ENCODE measurements around the gene STRIP1. TPM values are rescaled to one million over a fixed set of nuclear protein-coding genes. Genes with fewer than 3 reads are reported as not detected.
A peak's percentile ranks its signal among the peaks of the same experiment; 100 is the strongest.
"Not testable (repeated sequence)": the region's sequence is repeated elsewhere in the genome, so short reads cannot be mapped to it uniquely, and the experiment has no call there.

STRIP1 gene
- total RNA-seq, 2 experiments from 2014 or later: 40.4 to 40.8 TPM

- CTCF ChIA-PET: interaction anchor here (0.9 to 3.3 kb wide), 4 partner anchors 10 to 19 kb away, joined by 3 to 16 read pairs (median 4); no protein-coding TSS in a partner anchor
- Mint-ChIP-seq H3K9me3 (ENCODE audit: low read depth) (no peaks in the 10 kb centered on the region), H3K27me3 (peaks cover 84% of the 10 kb centered on the region), H3K27ac (no peak overlapping the region), H3K4me1 (peaks cover 9% of the 10 kb centered on the region), H3K4me3 (no peak overlapping the region), H3K36me3 (peaks cover 2% of the 10 kb centered on the region)
- DNase-seq (no peak), ATAC-seq (no peak)
Measured at GRCh38 chr1:110069404-110070281, 35.2 kb downstream of the STRIP1 start.

GRCh38 chr1:110070282-110070669 is 35.9 kb downstream of the STRIP1 start:
- DNase-seq (no peak), ATAC-seq (no peak)
- Mint-ChIP-seq H3K4me3 (no peak overlapping the region), H3K4me1 (peaks cover 9% of the 10 kb centered on the region), H3K36me3 (peaks cover 2% of the 10 kb centered on the region), H3K9me3 (ENCODE audit: low read depth) (no peaks in the 10 kb centered on the region), H3K27ac (no peak overlapping the region), H3K27me3 (peaks cover 88% of the 10 kb centered on the region)
- CTCF ChIA-PET: interaction anchor here (0.9 to 3.3 kb wide), 5 partner anchors 10 to 46 kb away, joined by 3 to 16 read pairs (median 4); no protein-coding TSS in a partner anchor

GRCh38 chr1:110070671-110071242 is 36.3 kb downstream of the STRIP1 start, which contains the start of gene ALX3:
Gene ALX3 (minus strand): TSS chr1:110070672. CDS start chr1:110070612, 60 bp downstream.
- Mint-ChIP-seq H3K27ac (no peak within 1 kb of the TSS), H3K36me3 (peaks cover 2% of the 10 kb centered on the region), H3K4me1 (peaks cover 9% of the 10 kb centered on the region), H3K9me3 (ENCODE audit: low read depth) (no peaks in the 10 kb centered on the region), H3K27me3 (peaks cover 89% of the 10 kb centered on the region), H3K4me3 (no peak within 1 kb of the TSS)
- DNase-seq (no peak), ATAC-seq (no peak)
- CTCF ChIA-PET: interaction anchor here (0.7 to 3.3 kb wide), 7 partner anchors 10 to 46 kb away, joined by 3 to 16 read pairs (median 3); no protein-coding TSS in a partner anchor

GRCh38 chr1:110074166-110074565 is 39.7 kb downstream of the STRIP1 start:
- Mint-ChIP-seq H3K4me3 (no peak overlapping the region), H3K4me1 (no peaks in the 10 kb centered on the region), H3K36me3 (no peaks in the 10 kb centered on the region), H3K27me3 (peaks cover 69% of the 10 kb centered on the region), H3K9me3 (ENCODE audit: low read depth) (no peaks in the 10 kb centered on the region), H3K27ac (no peak overlapping the region)
- no peak for DNase-seq
- CTCF ChIA-PET: interaction anchor here (1.3 to 2.5 kb wide), 3 partner anchors 14 to 45 kb away, joined by 3 to 10 read pairs (median 5); no protein-coding TSS in a partner anchor
- ATAC-seq: no peak

GRCh38 chr1:110076789-110077500 is 42.5 kb downstream of the STRIP1 start:
- H3K4me3 Mint-ChIP-seq: no peak overlapping the region
- ATAC-seq (no peak), DNase-seq (no peak)
- H3K9me3 Mint-ChIP-seq (ENCODE audit: low read depth): no peaks in the 10 kb centered on the region
- H3K27ac Mint-ChIP-seq: no peak overlapping the region
- H3K27me3 Mint-ChIP-seq: peaks cover 49% of the 10 kb centered on the region
- H3K36me3 Mint-ChIP-seq: no peaks in the 10 kb centered on the region
- CTCF ChIA-PET: interaction anchor here (1.1 to 1.8 kb wide), 5 partner anchors 11 to 29 kb away, joined by 4 to 5 read pairs (median 5); no protein-coding TSS in a partner anchor
- no peaks in the 10 kb centered on the region for H3K4me1 Mint-ChIP-seq

- not testable (repeated sequence) for H3K36me3 Mint-ChIP-seq; H3K9me3 Mint-ChIP-seq (ENCODE audit: low read depth); ATAC-seq; H3K4me3 Mint-ChIP-seq; H3K27ac Mint-ChIP-seq; DNase-seq
- CTCF ChIA-PET: interaction anchor here (2.7 kb wide), 1 partner anchor 26 kb away, joined by 10 read pairs; no protein-coding TSS in a partner anchor
- peaks cover 15% of the 10 kb centered on the region for H3K4me1 Mint-ChIP-seq
- H3K27me3 Mint-ChIP-seq: peaks cover 47% of the 10 kb centered on the region
Measured at GRCh38 chr1:110079995-110080394, 45.6 kb downstream of the STRIP1 start.

GRCh38 chr1:110081061-110081460 is 46.6 kb downstream of the STRIP1 start:
- ATAC-seq (no peak), DNase-seq (no peak)
- CTCF ChIA-PET: interaction anchor here (0.7 to 3.6 kb wide), 11 partner anchors 15 to 116 kb away, joined by 3 to 12 read pairs (median 4); no protein-coding TSS in a partner anchor
- Mint-ChIP-seq H3K9me3 (ENCODE audit: low read depth) (no peaks in the 10 kb centered on the region), H3K36me3 (no peaks in the 10 kb centered on the region), H3K27me3 (peaks cover 50% of the 10 kb centered on the region), H3K4me3 (no peak overlapping the region), H3K4me1 (peaks cover 15% of the 10 kb centered on the region), H3K27ac (no peak overlapping the region)

- DNase-seq: no peak
- peaks cover 57% of the 10 kb centered on the region for H3K27me3 Mint-ChIP-seq
Measured at GRCh38 chr1:110082477-110082876, 48.1 kb downstream of the STRIP1 start.

GRCh38 chr1:110083061-110083865 is 48.8 kb downstream of the STRIP1 start:
- Mint-ChIP-seq H3K4me1 (peaks cover 17% of the 10 kb centered on the region), H3K27ac (no peak overlapping the region)
- CTCF ChIA-PET: interaction anchor here (1.1 to 3.6 kb wide), 4 partner anchors 8 to 49 kb away, joined by 3 to 12 read pairs (median 6); partner anchors contain the start of gene STRIP1

More at GRCh38 chr1:110082477-110082876, 48.1 kb downstream of the STRIP1 start:
- Mint-ChIP-seq H3K36me3 (no peaks in the 10 kb centered on the region), H3K9me3 (ENCODE audit: low read depth) (no peaks in the 10 kb centered on the region), H3K4me1 (peaks cover 15% of the 10 kb centered on the region), H3K27ac (no peak overlapping the region), H3K4me3 (no peak overlapping the region)
- no peak for ATAC-seq
- CTCF ChIA-PET: interaction anchor here (0.8 to 3.6 kb wide), 9 partner anchors 9 to 126 kb away, joined by 3 to 12 read pairs (median 5); no protein-coding TSS in a partner anchor

GRCh38 chr1:110083866-110084226 is 49.4 kb downstream of the STRIP1 start:
- H3K9me3 Mint-ChIP-seq (ENCODE audit: low read depth): no peaks in the 10 kb centered on the region
- peaks cover 53% of the 10 kb centered on the region for H3K27me3 Mint-ChIP-seq

More at GRCh38 chr1:110083061-110083865, 48.8 kb downstream of the STRIP1 start:
- peak overlapping the region; percentile 74 for H3K4me3 Mint-ChIP-seq
- no peaks in the 10 kb centered on the region for H3K9me3 Mint-ChIP-seq (ENCODE audit: low read depth)
- DNase-seq: no peak
- ATAC-seq: peak; percentile 12
- H3K27me3 Mint-ChIP-seq: peaks cover 58% of the 10 kb centered on the region
- H3K36me3 Mint-ChIP-seq: no peaks in the 10 kb centered on the region

GRCh38 chr1:110084227-110085078 is 50.0 kb downstream of the STRIP1 start:
- no peaks in the 10 kb centered on the region for H3K36me3 Mint-ChIP-seq
- peaks cover 17% of the 10 kb centered on the region for H3K4me1 Mint-ChIP-seq
- no peak overlapping the region for H3K27ac Mint-ChIP-seq
- CTCF ChIA-PET: interaction anchor here (1.1 to 3.6 kb wide), 3 partner anchors 21 to 50 kb away, joined by 3 to 12 read pairs (median 8); partner anchors contain the start of gene STRIP1
- peak; percentile 69 for ATAC-seq
- no peaks in the 10 kb centered on the region for H3K9me3 Mint-ChIP-seq (ENCODE audit: low read depth)
- peak overlapping the region; percentile 74 for H3K4me3 Mint-ChIP-seq
- peak; percentile 46 for DNase-seq
- peaks cover 53% of the 10 kb centered on the region for H3K27me3 Mint-ChIP-seq

More at GRCh38 chr1:110083866-110084226, 49.4 kb downstream of the STRIP1 start:
- no peak overlapping the region for H3K27ac Mint-ChIP-seq
- H3K4me1 Mint-ChIP-seq: peaks cover 17% of the 10 kb centered on the region
- peak overlapping the region; percentile 74 for H3K4me3 Mint-ChIP-seq
- DNase-seq: no peak
- no peaks in the 10 kb centered on the region for H3K36me3 Mint-ChIP-seq
- CTCF ChIA-PET: interaction anchor here (1.1 to 3.6 kb wide), 3 partner anchors 22 to 49 kb away, joined by 3 to 12 read pairs (median 8); partner anchors contain the start of gene STRIP1
- peak; percentile 31 for ATAC-seq

All from activated CD8-positive, alpha-beta memory T cell treated with anti-CD3 and anti-CD28 coated beads, Interleukin-2, amount 10 ng/mL, durations not matched to agents 7 days and 5 days (primary cell).